ENCODE measurements around the gene EXOC2.
A peak's percentile ranks its signal among the peaks of the same experiment; 100 is the strongest.
"Not testable (repeated sequence)": the region's sequence is repeated elsewhere in the genome, so short reads cannot be mapped to it uniquely, and the experiment has no call there.

Gene EXOC2

GRCh38 chr6:621931-622330 lies 71.0 kb downstream of the EXOC2 start:
- DNase-seq = no peak

GRCh38 chr6:620950-621349 lies 72.0 kb downstream of the EXOC2 start:
- no peak for DNase-seq

GRCh38 chr6:620166-620565 lies 72.8 kb downstream of the EXOC2 start:
- no peak for DNase-seq

GRCh38 chr6:617456-618100 lies 75.4 kb downstream of the EXOC2 start:
- DNase-seq = no peak

GRCh38 chr6:613981-614380 lies 79.0 kb downstream of the EXOC2 start:
- DNase-seq = no peak

- DNase-seq = no peak
Measured at GRCh38 chr6:611928-612327, 81.0 kb downstream of the EXOC2 start.

- DNase-seq = no peak
Measured at GRCh38 chr6:610882-611281, 82.1 kb downstream of the EXOC2 start.

GRCh38 chr6:609905-610304 lies 83.0 kb downstream of the EXOC2 start:
- DNase-seq = no peak

GRCh38 chr6:606829-607379 lies 86.0 kb downstream of the EXOC2 start:
- DNase-seq = no peak

- DNase-seq = not testable (repeated sequence)
Measured at GRCh38 chr6:605895-606294, 87.0 kb downstream of the EXOC2 start.

- no peak for DNase-seq
Measured at GRCh38 chr6:604579-604978, 88.4 kb downstream of the EXOC2 start.

- no peak for DNase-seq
Measured at GRCh38 chr6:603265-603664, 89.7 kb downstream of the EXOC2 start.

GRCh38 chr6:599576-600448 lies 93.1 kb downstream of the EXOC2 start:
- DNase-seq = no peak

GRCh38 chr6:593907-594212 lies 99.1 kb downstream of the EXOC2 start:
- no peak for DNase-seq

GRCh38 chr6:593139-593906 lies 99.6 kb downstream of the EXOC2 start:
- peak; percentile 16 for DNase-seq

GRCh38 chr6:589090-589489 lies 103.8 kb downstream of the EXOC2 start:
- no peak for DNase-seq

GRCh38 chr6:586553-586952 lies 106.4 kb downstream of the EXOC2 start:
- DNase-seq = no peak

- DNase-seq = no peak
Measured at GRCh38 chr6:583635-584034, 109.3 kb downstream of the EXOC2 start.

GRCh38 chr6:583116-583515 lies 109.8 kb downstream of the EXOC2 start:
- DNase-seq = no peak

GRCh38 chr6:582370-582769 lies 110.6 kb downstream of the EXOC2 start:
- no peak for DNase-seq

- DNase-seq = no peak
Measured at GRCh38 chr6:579339-579738, 113.6 kb downstream of the EXOC2 start.

GRCh38 chr6:572596-573265 lies 120.2 kb downstream of the EXOC2 start:
- no peak for DNase-seq

- DNase-seq = no peak
Measured at GRCh38 chr6:571892-572291, 121.0 kb downstream of the EXOC2 start.

Data from activated effector memory CD4-positive, alpha-beta T cell treated with Interleukin-2 at 50 U/mL for 16 hours (primary cell).